Kidney tubule cell (primary cell): ENCODE results near the gene IFI44L.
A peak's percentile ranks its signal among the peaks of the same experiment; 100 is the strongest.

ENCODE experiments used
- DNase-seq: peaks from one replicate; pipeline ENCODE4 v3.0.0-alpha.2; 2018; ENCODE audit warnings: low spot score

The IFI44L gene

DNA sequence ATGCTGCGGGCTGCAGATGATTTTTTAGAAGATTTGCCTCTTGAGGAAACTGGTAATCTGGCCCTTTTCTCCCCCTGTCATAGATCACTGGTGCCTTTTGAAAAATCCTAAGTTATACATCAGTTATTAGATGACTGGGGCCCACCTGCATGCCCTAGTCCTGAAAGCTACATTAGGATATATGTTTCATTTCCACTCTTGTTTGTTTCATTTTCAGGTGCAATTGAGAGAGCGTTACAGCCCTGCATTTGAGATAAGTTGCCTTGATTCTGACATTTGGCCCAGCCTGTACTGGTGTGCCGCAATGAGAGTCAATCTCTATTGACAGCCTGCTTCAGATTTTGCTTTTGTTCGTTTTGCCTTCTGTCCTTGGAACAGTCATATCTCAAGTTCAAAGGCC, 21.3 kb downstream of the IFI44L start:
- no peak for DNase-seq

DNA sequence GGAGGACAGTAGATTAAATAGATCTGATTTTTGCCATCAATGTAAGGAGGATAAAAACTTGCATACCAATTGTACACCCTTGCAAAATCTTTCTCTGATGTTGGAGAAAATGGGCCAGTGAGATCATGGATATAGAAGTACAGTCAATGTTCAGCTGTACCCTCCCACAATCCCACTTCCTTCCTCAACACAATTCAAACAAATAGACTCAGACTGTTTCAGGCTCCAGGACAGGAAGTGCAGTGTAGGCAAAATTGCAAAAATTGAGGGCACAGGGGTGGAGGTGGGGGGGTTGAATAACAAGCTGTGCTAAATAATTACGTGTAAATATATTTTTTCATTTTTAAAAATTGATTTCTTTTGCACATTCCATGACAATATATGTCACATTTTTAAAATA, 25.5 kb downstream of the IFI44L start:
- no peak for DNase-seq

DNA sequence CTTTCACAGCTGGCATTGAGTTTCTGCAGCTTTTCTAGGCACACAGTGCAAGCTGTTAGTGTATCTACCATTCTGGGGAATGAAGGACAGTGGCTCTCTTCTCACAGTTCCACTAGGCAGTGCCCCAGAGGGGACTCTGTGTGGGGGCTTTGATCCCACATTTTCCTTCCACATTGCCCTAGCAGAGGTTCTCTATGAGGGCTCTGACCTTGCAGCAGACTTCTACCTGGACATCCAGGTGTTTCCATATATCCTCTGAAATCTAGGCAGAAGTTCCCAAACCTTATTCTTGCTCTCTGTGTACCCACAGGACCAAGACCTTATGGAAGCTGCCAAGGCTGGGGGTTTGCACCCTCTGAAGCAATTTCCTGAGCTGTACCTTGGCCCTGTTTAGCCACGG, 27.0 kb downstream of the IFI44L start:
- no peak for DNase-seq

DNA sequence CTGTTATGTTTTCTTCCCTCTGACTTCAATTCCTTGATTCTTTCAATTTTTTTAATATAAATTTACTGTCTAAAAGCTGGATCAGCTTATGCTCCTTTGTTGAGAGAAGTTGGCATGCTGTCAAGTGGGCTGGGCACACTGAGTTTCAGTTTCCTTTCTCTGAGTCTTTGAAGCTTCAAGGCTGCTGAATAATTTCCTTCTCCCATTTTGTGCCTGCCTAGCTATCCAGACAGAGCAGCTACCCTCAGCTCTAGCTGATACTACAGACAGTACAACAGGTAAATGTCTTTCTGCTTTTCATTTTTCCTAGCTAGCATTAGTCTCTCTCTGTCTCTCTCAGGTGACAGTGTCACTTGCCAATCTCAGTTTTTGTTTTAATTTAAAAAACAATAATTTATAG, 29.4 kb downstream of the IFI44L start, which contains the start of gene IFI44:
Gene IFI44, plus strand, starts transcription at position 204 of the 400 bp plus-strand sequence. CDS start 365 bp downstream, outside the sequence.
- DNase-seq = peak; percentile 81

- DNase-seq = no peak
These were observed 29.9 kb downstream of the IFI44L start for GRCh38 chr1:78650114-78650660.

DNA sequence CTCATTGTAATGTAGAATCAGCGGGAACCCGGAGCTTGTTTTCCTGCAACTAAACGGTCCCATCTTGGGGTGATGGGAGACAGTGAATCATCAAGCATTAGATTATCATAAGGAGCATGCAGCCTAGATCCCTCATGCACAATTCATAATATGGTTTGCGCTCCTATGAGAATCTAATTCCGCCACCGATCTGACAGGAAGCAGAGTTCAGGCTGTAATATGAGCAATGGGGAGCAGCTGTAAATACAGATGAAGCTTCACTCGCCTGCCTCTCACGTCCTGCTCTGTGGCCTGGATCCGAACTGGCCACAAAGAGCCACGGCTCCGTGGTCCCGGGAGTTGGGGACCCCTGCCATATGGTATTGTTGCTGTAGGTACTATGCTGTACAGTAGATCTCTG, 31.0 kb downstream of the IFI44L start:
- no peak for DNase-seq

DNA sequence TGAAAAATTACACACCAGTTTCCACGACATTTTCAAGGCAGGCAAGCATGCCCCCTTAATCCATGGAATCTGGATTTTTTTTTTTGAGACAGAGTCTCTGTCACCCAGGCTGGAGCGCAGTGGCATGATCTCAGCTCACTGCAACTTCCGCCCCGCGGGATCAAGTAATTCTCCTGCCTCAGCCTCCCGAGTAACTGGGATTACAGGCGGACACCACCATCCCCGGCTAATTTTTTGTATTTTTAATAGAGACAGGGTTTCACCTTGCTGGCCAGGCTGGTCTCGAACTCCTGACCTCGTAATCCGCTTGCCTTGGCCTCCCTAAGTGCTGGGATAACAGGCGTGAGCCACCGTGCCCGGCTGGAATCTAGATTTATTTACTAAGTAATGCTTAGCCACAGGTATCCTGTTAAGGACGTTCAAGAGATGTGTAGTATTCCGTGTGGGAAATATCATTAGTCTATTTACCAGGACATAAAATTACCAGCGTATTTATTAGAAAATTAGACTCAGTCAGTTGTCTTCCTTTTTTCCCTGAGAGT, 31.8 kb downstream of the IFI44L start:
- DNase-seq = no peak

DNA sequence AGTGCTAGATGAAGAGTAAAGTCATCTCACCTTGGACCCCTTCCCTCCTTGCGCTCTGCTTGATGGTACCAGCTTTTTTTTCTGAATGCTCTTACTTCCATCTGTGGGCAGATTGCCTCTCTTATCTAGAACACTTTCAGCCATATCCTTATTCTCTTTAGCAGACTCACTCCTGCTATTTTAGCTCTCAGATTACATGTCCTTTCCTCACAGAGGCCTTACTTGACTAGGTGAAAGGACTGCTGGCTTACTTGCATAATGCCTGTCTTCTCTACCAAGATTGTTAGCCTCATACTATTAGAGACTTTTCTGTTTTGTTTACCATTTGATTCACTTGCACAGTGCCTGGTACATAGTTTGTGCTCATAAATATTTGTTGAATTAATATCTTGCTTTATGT, 38.7 kb downstream of the IFI44L start:
- no peak for DNase-seq

GRCh38 chr1:78663923-78664322, 43.7 kb downstream of the IFI44L start:
- no peak for DNase-seq

- DNase-seq = no peak
These were observed 44.5 kb downstream of the IFI44L start for GRCh38 chr1:78664763-78665162.

- DNase-seq = no peak
These were observed 45.6 kb downstream of the IFI44L start for GRCh38 chr1:78665809-78666208.

- no peak for DNase-seq
These were observed 47.7 kb downstream of the IFI44L start for GRCh38 chr1:78667939-78668338.

DNA sequence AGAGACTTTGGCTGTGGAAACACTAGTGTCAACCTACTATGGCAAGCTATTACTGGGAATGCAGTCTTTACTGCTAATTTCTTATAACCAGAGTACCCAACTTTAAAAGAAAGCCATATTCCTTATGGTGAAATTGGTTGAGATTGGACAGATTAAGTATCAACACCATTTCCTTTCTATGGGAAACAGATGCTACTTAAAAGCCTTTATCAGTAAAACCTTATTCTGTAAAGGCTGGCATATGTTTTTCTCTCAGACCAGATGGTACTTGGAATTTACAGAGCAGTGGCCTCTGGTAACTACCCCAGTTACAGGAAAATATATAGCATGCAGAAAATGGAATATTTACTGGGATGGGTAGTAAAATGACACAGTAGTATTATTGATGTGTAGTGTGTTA, 48.2 kb downstream of the IFI44L start:
- DNase-seq = no peak

GRCh38 chr1:78672428-78672827, 52.2 kb downstream of the IFI44L start:
- DNase-seq = no peak

GRCh38 chr1:78673120-78673519, 52.9 kb downstream of the IFI44L start:
- no peak for DNase-seq

- peak; percentile 65 for DNase-seq
These were observed 56.2 kb downstream of the IFI44L start for GRCh38 chr1:78676347-78676982.

DNA sequence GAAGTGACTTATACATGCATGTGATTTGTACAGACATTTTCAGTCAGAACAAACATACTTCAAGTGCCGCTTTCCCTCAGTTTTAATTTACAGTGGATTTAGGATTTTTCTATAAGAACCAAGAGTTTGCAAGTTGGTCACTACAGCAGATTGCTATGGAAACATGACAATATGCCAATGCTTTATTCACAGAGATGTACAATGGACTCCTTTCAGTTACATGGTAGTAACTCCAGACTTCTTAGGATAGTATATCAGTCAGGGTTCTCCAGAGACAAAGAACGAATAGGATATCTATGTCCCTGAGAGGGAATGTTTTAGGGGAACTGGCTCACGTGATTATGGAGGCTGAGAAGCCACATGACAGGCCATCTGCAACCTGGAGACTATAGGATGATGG, 56.7 kb downstream of the IFI44L start:
- DNase-seq = no peak

DNA sequence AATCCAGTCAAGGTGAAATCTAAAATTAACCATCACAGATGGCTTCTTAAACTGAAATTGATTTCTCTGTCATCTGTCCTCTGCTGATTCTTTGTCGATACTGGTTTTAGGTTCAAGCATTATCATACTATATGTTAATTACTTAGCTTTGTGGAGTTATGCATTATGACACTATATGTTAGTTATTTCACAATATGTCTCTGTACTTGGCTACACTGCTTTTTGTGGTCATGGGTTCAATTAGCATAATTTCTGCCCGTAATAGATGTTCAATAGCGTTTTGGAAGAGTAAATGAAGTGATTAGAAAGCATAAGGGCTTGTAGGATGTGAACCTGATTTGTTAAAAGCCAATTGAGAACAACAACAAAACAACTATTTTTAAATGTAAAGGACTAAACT, 57.5 kb downstream of the IFI44L start:
- no peak for DNase-seq

DNA sequence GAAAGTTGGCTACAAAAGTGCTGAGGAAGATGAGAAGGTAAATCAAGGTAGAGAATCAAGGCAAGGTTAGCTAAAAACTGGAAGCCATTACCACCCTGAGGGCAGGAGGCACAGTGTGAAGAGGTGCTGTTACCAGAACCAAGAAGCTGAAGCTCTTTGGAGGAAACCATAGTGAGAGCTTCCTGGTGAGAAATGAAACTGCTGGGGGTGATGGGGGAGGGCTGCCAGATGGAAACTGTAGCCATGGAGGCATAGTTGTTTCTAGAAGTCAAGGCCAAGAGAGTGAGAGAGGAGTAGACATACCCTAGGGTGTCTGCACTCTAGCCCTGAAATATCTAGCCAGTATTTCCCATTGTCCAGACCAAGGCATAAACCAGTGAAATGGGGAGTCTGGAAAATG, 58.1 kb downstream of the IFI44L start:
- no peak for DNase-seq

DNA sequence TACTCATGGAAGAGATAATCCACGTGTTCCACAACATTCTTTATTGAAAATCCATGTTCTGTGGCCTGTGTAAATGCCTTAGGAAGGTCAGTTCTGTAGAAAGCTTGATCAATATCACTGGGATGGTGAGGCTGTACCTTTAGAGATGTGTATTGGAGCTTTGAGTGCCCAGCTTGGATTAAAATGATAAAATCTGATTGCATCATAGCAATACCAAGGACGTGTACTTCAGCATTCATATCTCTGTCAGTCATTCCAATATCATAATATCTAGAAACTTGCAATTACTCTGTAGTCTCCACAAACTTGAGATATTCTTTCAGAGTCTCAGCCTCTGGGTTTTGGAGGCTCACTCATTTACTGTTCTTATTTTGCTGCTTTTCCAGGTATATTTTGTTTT, 61.0 kb downstream of the IFI44L start:
- DNase-seq = no peak

- no peak for DNase-seq
These were observed 62.2 kb downstream of the IFI44L start for GRCh38 chr1:78682496-78682895.

DNA sequence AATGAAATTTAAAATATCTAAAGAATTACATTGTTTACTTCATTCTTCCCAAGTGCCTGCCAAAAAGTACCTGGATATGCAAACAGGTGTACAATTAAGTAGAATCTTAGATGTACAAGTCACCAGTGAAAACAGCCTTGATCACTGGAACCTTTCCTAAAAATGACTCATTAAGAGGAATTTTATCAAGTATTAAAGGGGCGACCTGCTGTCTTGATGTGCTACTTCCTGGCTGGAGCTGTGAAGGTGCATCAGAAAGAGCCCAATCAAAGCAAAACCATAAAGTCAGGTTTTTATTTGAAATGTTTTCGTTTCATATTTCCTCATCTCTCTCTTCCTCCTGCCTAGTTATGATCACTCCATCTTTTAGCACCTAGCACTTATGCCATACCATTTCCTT, 62.8 kb downstream of the IFI44L start:
- peak; percentile 29 for DNase-seq

GRCh38 chr1:78687315-78687714, 67.1 kb downstream of the IFI44L start:
- no peak for DNase-seq

GRCh38 chr1:78687914-78688313, 67.7 kb downstream of the IFI44L start:
- DNase-seq = peak; percentile 76
